K562 (cell line): ENCODE data around the gene NOL4L. TPM values are rescaled to one million over a fixed set of nuclear protein-coding genes. Genes with fewer than 3 reads are reported as not detected.

ENCODE experiments used
- CC2D1A ChIP-seq: fragments of 450-650 bp; IDR thresholded peaks from 2 replicates; pipeline ENCODE4 v1.6.1; 2017; ENCODE audit warnings: mild to moderate bottlenecking
- CXXC5 ChIP-seq: fragments of 250-450 bp; sonication (Bioruptor Pico); IDR thresholded peaks from 2 replicates; pipeline ENCODE4 v1.8.0; 2022; ENCODE audit warnings: inconsistent platforms, mild to moderate bottlenecking, moderate library complexity
- ESRRB ChIP-seq: fragments of 250-450 bp; sonication (Bioruptor Pico); IDR thresholded peaks from 2 replicates; pipeline ENCODE4 v1.5.0; 2020; ENCODE audit warnings: mild to moderate bottlenecking, moderate library complexity, borderline replicate concordance
- FIP1L1 ChIP-seq: fragments of 200-400 bp; formaldehyde crosslinking; IDR thresholded peaks from 2 replicates; pipeline ENCODE4 v1.6.1; 2018; ENCODE audit warnings: mild to moderate bottlenecking, low read depth, low read length; ENCODE audit not compliant: poor library complexity, severe bottlenecking
- HLTF ChIP-seq: fragments of 450-650 bp; IDR thresholded peaks from 2 replicates; pipeline ENCODE4 v1.6.1; 2016
- HNRNPL ChIP-seq: fragments of 200-400 bp; formaldehyde crosslinking; IDR thresholded peaks from 2 replicates; pipeline ENCODE4 v1.6.1; 2017; ENCODE audit warnings: low read depth, mild to moderate bottlenecking, low read length
- MAFF ChIP-seq: IDR thresholded peaks from 2 replicates; pipeline ENCODE4 v1.6.1; 2012; ENCODE audit warnings: low read length, improper control_type of control experiment
- NFIX ChIP-seq: fragments of 250-450 bp; sonication (Bioruptor Pico); IDR thresholded peaks from 2 replicates; pipeline ENCODE4 v1.4.0; 2020; ENCODE audit warnings: low read depth, mild to moderate bottlenecking, moderate library complexity
- POLR2G ChIP-seq: fragments of 200-400 bp; formaldehyde crosslinking; IDR thresholded peaks from 2 replicates; pipeline ENCODE4 v1.6.1; 2017; ENCODE audit warnings: low read depth, mild to moderate bottlenecking, antibody characterized with exemption, low read length, moderate library complexity
- RB1 ChIP-seq: fragments of 450-650 bp; IDR thresholded peaks from 2 replicates; pipeline ENCODE4 v1.6.1; 2017; ENCODE audit warnings: low read depth, mild to moderate bottlenecking
- RBM39 ChIP-seq: fragments of 200-400 bp; formaldehyde crosslinking; optimal IDR thresholded peaks from 2 replicates; pipeline ENCODE3; 2018; ENCODE audit warnings: low read depth, low read length
- STAT5B ChIP-seq: fragments of 250-450 bp; sonication (Bioruptor Pico); IDR thresholded peaks from 2 replicates; pipeline ENCODE4 v1.8.0; 2021; ENCODE audit warnings: mild to moderate bottlenecking, inconsistent platforms
- ZKSCAN3 ChIP-seq: fragments of 250-450 bp; sonication (Bioruptor Pico); IDR thresholded peaks from 2 replicates; pipeline ENCODE4 v1.4.0; 2020
- ZNF778 ChIP-seq: fragments of 450-650 bp; formaldehyde crosslinking; IDR thresholded peaks from 2 replicates; pipeline ENCODE4 v1.4.0; 2020; ENCODE audit warnings: mild to moderate bottlenecking, moderate library complexity
- polyA plus RNA-seq, 8 experiments: library from polyadenylated mRNA; depleted of rRNA in 4 of 8; stranded (reverse) in 5 of 8; unstranded in 3 of 8; fragments of >200 nt; fragmentation: Nextera tagmentation in 2 of 8; fragmentation: Illumina TruSeq in 1 of 8; extraction: Ambion mirVana in 2 of 8; extraction: Trizol in 1 of 8; gene quantifications; 2 replicates each; pipeline versions ENCODE4 v1.2.1 to v1.2.3, GENCODE V29; 2011 to 2014; ENCODE audit warnings: inconsistent platforms in 1 of 8, missing spikeins in 1 of 8
- total RNA-seq, 7 experiments: library from RNA; depleted of rRNA in 6 of 7; stranded (reverse); fragments of >200 nt in 6 of 7; fragmentation: Illumina TruSeq in 2 of 7; extraction: Trizol in 2 of 7; gene quantifications; 2 replicates each; pipeline versions ENCODE4 v1.2.1 to v1.2.3, GENCODE V29; 2011 to 2021; ENCODE audit warnings: low replicate concordance in 1 of 7
- TF ChIP-seq, protein P1 (sequence below): fragments of 250-450 bp; sonication (Bioruptor Pico); IDR thresholded peaks from 2 replicates; pipeline ENCODE4 v1.5.0; 2021; ENCODE audit warnings: mild to moderate bottlenecking, borderline replicate concordance
- TF ChIP-seq, protein P2 (sequence below): fragments of 450-650 bp; conservative IDR thresholded peaks from 2 replicates; pipeline ENCODE4 v1.6.1; 2016; ENCODE audit warnings: missing genetic modification characterization, low read depth, mild to moderate bottlenecking, missing compliant biosample characterization, moderate library complexity
- TF ChIP-seq, protein P3 (sequence below), 2 experiments: fragments of 200-800 bp in 1 of 2; sonication (Bioruptor generic) in 1 of 2; sonication (generic) in 1 of 2; formaldehyde crosslinking in 1 of 2; IDR thresholded peaks in 1 of 2; conservative IDR thresholded peaks in 1 of 2; 2 replicates each; pipeline versions ENCODE4 v1.5.0 to v1.6.1; 2016 to 2020; ENCODE audit warnings: missing compliant biosample characterization in 1 of 2, missing genetic modification characterization in 1 of 2, missing genetic modification reagents in 1 of 2
- TF ChIP-seq, protein P4 (sequence below), 3 experiments: fragments of 200-800 bp in 1 of 3; sonication (Bioruptor generic) in 1 of 3; sonication (generic) in 1 of 3; formaldehyde crosslinking in 1 of 3; IDR thresholded peaks; 2 replicates each; pipeline versions ENCODE4 v1.6.1 to v1.8.0; 2016 to 2022; ENCODE audit warnings: mild to moderate bottlenecking in 2 of 3, missing compliant biosample characterization in 2 of 3, missing genetic modification characterization in 2 of 3, missing genetic modification reagents in 1 of 3
- TF ChIP-seq, protein P5 (sequence below): fragments of 200-800 bp; sonication (Bioruptor generic); IDR thresholded peaks from 2 replicates; pipeline ENCODE4 v1.6.1; 2017; ENCODE audit warnings: missing genetic modification characterization, missing compliant biosample characterization

NOL4L gene
- total and polyA plus RNA-seq, 9 of the 15 experiments (the other 6 are each of a cell fraction or from before 2014, with no cell fraction given): 5.1 to 36.2 (median 13.6) TPM

DNA sequence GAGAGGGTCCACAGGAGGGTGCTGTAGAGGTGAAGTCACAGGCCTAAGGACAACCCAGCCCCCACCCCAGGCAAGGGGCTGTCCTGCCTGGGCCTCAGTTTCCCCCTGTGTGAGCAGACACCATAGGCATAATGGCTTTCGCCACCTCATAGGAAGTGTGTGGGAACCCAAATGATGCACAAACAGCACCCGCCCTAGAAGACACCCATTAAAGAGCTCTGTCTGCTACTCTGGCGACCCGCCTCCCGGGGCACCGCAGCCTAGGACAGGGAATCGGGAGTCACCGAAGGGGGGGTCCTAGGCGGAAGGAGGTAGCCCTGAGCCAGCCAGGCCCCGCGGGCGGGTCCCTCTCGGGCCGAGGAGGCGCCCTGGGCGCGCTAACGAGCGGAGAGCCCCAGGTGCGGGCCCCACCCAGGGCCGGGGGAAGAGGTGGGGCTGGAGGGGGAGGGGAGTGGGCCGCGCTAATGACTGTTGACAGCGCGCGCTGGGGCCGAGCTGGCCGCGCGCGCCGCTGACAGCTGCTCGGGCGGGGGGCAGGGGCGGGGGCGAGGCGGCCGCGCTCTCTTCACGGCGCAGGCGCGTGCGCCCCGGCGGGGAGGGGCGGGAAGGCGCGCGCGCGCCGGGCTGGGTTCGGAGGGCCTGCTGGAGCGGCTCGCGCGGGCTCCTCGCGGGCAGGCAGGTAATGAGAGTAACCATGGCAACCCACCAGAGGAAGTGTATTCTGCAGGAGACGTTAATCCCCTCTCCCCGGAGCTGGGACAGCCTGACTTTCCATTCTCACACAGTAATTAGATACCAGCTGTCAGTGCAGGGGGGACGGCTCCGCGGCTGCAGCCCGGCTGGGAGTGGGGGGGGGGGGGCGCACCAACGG lies 48.9 kb downstream of the NOL4L start (continued):
- TF ChIP-seq FIP1L1 (peak; percentile 18), RBM39 (no peak), POLR2G (peak; percentile 71), STAT5B (CRISPR knock-in tag) (no peak), MAFF (no peak), CXXC5 (CRISPR knock-in tag) (peak; percentile 48; the same call in 1 of the 2 replicates), NFIX (CRISPR knock-in tag) (no peak), ZNF778 (CRISPR knock-in tag) (no peak), ESRRB (CRISPR knock-in tag) (no peak), RB1 (peak; percentile 33; the same call in 1 of the 2 replicates), HLTF (no peak), CC2D1A (no peak), ZKSCAN3 (CRISPR knock-in tag) (no peak), HNRNPL (0 out of 2 replicates have a peak, but pooled peaks have one; percentile 21)
- TF ChIP-seq, protein P1, sequence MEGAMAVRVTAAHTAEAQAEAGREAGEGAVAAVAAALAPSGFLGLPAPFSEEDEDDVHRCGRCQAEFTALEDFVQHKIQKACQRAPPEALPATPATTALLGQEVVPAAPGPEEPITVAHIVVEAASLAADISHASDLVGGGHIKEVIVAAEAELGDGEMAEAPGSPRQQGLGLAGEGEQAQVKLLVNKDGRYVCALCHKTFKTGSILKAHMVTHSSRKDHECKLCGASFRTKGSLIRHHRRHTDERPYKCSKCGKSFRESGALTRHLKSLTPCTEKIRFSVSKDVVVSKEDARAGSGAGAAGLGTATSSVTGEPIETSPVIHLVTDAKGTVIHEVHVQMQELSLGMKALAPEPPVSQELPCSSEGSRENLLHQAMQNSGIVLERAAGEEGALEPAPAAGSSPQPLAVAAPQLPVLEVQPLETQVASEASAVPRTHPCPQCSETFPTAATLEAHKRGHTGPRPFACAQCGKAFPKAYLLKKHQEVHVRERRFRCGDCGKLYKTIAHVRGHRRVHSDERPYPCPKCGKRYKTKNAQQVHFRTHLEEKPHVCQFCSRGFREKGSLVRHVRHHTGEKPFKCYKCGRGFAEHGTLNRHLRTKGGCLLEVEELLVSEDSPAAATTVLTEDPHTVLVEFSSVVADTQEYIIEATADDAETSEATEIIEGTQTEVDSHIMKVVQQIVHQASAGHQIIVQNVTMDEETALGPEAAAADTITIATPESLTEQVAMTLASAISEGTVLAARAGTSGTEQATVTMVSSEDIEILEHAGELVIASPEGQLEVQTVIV (CRISPR knock-in tag): no peak
- TF ChIP-seq, protein P2, sequence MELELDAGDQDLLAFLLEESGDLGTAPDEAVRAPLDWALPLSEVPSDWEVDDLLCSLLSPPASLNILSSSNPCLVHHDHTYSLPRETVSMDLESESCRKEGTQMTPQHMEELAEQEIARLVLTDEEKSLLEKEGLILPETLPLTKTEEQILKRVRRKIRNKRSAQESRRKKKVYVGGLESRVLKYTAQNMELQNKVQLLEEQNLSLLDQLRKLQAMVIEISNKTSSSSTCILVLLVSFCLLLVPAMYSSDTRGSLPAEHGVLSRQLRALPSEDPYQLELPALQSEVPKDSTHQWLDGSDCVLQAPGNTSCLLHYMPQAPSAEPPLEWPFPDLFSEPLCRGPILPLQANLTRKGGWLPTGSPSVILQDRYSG: no peak
- TF ChIP-seq, protein P3, sequence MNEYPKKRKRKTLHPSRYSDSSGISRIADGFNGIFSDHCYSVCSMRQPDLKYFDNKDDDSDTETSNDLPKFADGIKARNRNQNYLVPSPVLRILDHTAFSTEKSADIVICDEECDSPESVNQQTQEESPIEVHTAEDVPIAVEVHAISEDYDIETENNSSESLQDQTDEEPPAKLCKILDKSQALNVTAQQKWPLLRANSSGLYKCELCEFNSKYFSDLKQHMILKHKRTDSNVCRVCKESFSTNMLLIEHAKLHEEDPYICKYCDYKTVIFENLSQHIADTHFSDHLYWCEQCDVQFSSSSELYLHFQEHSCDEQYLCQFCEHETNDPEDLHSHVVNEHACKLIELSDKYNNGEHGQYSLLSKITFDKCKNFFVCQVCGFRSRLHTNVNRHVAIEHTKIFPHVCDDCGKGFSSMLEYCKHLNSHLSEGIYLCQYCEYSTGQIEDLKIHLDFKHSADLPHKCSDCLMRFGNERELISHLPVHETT (CRISPR knock-in tag; conservative IDR thresholded peaks at IDR 0.05 in 1 of 2, IDR thresholded peaks at IDR 0.05 in 1 of 2): 0 out of 4 replicates have a peak, but pooled peaks of 1 of the 2 experiments have one; percentile 9
- TF ChIP-seq, protein P4, sequence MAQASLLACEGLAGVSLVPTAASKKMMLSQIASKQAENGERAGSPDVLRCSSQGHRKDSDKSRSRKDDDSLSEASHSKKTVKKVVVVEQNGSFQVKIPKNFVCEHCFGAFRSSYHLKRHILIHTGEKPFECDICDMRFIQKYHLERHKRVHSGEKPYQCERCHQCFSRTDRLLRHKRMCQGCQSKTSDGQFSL (CRISPR knock-in tag; IDR thresholded peaks at IDR 0.05): no peak
- TF ChIP-seq, protein P4 (tag; IDR thresholded peaks at IDR 0.05): peak in 1 of 2 experiments; percentile 60; a peak in 1 of 4 replicates
- TF ChIP-seq, protein P5, sequence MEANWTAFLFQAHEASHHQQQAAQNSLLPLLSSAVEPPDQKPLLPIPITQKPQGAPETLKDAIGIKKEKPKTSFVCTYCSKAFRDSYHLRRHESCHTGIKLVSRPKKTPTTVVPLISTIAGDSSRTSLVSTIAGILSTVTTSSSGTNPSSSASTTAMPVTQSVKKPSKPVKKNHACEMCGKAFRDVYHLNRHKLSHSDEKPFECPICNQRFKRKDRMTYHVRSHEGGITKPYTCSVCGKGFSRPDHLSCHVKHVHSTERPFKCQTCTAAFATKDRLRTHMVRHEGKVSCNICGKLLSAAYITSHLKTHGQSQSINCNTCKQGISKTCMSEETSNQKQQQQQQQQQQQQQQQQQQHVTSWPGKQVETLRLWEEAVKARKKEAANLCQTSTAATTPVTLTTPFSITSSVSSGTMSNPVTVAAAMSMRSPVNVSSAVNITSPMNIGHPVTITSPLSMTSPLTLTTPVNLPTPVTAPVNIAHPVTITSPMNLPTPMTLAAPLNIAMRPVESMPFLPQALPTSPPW (CRISPR knock-in tag): peak; percentile 97
